ENCODE results near the gene LUC7L. TPM values are rescaled to one million over a fixed set of nuclear protein-coding genes. Genes with fewer than 3 reads are reported as not detected.

LUC7L gene
- total RNA-seq, 1 donor from 2014 or later = 231 TPM

DNA sequence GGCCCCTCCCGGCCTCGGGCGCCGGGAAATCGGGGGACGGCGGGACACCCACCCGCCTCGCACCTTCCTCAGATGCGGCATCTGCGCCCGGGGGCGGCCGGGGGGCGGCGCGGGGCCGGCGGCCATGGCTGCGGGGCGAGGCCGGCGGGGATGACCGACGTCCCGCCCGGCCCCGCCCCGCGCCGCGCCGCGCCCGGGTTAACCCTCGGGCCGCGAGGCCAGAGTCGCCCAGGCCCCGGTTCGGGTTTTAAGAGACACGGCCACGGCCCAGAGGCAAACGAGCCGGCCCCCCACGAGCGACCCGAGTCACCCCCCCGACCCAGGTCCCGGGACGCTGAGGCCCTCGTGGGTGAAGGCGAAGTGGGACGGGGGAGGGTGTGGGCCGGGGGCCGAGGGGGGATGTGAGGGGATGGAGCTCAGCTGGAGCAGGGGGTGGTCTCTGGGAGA is 46.6 kb upstream of the LUC7L start, which contains the start of gene RGS11:
Gene RGS11 (minus strand): TSS at position 159 of the 447 bp plus-strand sequence. CDS start 33 bp downstream, at position 126.
- peaks cover 12% of the 10 kb centered on the region for H3K4me1 ChIP-seq
- H3K9me3 Mint-ChIP-seq = no peaks in the 10 kb centered on the region
- no peak for DNase-seq (ENCODE audit: low spot score)
- peaks cover 26% of the 10 kb centered on the region for H3K27me3 Mint-ChIP-seq (ENCODE audit: insufficient read depth, low read depth)
- no peaks in the 10 kb centered on the region for H3K36me3 Mint-ChIP-seq
- peaks cover 5% of the 10 kb centered on the region for H4K20me1 ChIP-seq (ENCODE audit: low read depth)
- H3K4me3 ChIP-seq = peak within 1 kb of the TSS; percentile 53
- H3K27ac ChIP-seq = no peak within 1 kb of the TSS
- no peaks in the 10 kb centered on the region for H3K9me3 ChIP-seq (ENCODE audit: low read depth)
- H3K4me3 Mint-ChIP-seq = peak within 1 kb of the TSS; percentile 80
- H3K79me2 ChIP-seq (ENCODE audit: low read depth) = no peaks in the 10 kb centered on the region
- peaks cover 3% of the 10 kb centered on the region for H3K4me1 Mint-ChIP-seq
- peak within 1 kb of the TSS; percentile 76 for H2AFZ ChIP-seq (replicated peaks)
- no peaks in the 10 kb centered on the region for H3K36me3 ChIP-seq
- no peak within 1 kb of the TSS for H3K9ac ChIP-seq
- TF ChIP-seq, protein P1, sequence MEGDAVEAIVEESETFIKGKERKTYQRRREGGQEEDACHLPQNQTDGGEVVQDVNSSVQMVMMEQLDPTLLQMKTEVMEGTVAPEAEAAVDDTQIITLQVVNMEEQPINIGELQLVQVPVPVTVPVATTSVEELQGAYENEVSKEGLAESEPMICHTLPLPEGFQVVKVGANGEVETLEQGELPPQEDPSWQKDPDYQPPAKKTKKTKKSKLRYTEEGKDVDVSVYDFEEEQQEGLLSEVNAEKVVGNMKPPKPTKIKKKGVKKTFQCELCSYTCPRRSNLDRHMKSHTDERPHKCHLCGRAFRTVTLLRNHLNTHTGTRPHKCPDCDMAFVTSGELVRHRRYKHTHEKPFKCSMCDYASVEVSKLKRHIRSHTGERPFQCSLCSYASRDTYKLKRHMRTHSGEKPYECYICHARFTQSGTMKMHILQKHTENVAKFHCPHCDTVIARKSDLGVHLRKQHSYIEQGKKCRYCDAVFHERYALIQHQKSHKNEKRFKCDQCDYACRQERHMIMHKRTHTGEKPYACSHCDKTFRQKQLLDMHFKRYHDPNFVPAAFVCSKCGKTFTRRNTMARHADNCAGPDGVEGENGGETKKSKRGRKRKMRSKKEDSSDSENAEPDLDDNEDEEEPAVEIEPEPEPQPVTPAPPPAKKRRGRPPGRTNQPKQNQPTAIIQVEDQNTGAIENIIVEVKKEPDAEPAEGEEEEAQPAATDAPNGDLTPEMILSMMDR (IDR thresholded peaks at IDR 0.05) = no peak
- TF ChIP-seq EZH2phosphoT487 (IDR thresholded peaks at IDR 0.05) = no peak
- TF ChIP-seq EZH2 (IDR thresholded peaks at IDR 0.05) = peak; percentile 46
- peaks cover 18% of the 10 kb centered on the region for H3F3A ChIP-seq (ENCODE audit: low read depth)
- H3K27ac Mint-ChIP-seq = no peak within 1 kb of the TSS
- H3K27me3 ChIP-seq = peaks cover 76% of the 10 kb centered on the region
- peak within 1 kb of the TSS; percentile 92 for H3K4me2 ChIP-seq

GRCh38 chr16:275041-275641 is 45.9 kb upstream of the LUC7L start:
- H3K4me1 Mint-ChIP-seq = peaks cover 3% of the 10 kb centered on the region
- peak; percentile 53 for DNase-seq (ENCODE audit: low spot score)
- Histone ChIP-seq H3K79me2 (ENCODE audit: low read depth) (no peaks in the 10 kb centered on the region), H3K27me3 (peaks cover 71% of the 10 kb centered on the region), H3F3A (ENCODE audit: low read depth) (peaks cover 18% of the 10 kb centered on the region), H3K4me2 (peak overlapping the region; percentile 92), H3K36me3 (no peaks in the 10 kb centered on the region), H3K9ac (no peak overlapping the region), H4K20me1 (ENCODE audit: low read depth) (peaks cover 5% of the 10 kb centered on the region), H3K27ac (no peak overlapping the region), H3K9me3 (ENCODE audit: low read depth) (no peaks in the 10 kb centered on the region), H2AFZ (replicated peaks) (peak overlapping the region; percentile 76), H3K4me3 (peak overlapping the region; percentile 53), H3K4me1 (peaks cover 10% of the 10 kb centered on the region)
- H3K9me3 Mint-ChIP-seq = no peaks in the 10 kb centered on the region
- TF ChIP-seq, protein P1 (IDR thresholded peaks at IDR 0.05) = no peak
- peak; percentile 81 for TF ChIP-seq EZH2phosphoT487 (IDR thresholded peaks at IDR 0.05)
- peak; percentile 86 for TF ChIP-seq EZH2 (IDR thresholded peaks at IDR 0.05)
- H3K27me3 Mint-ChIP-seq (ENCODE audit: insufficient read depth, low read depth) = peaks cover 25% of the 10 kb centered on the region
- no peaks in the 10 kb centered on the region for H3K36me3 Mint-ChIP-seq
- H3K4me3 Mint-ChIP-seq = peak overlapping the region; percentile 65
- H3K27ac Mint-ChIP-seq = no peak overlapping the region

DNA sequence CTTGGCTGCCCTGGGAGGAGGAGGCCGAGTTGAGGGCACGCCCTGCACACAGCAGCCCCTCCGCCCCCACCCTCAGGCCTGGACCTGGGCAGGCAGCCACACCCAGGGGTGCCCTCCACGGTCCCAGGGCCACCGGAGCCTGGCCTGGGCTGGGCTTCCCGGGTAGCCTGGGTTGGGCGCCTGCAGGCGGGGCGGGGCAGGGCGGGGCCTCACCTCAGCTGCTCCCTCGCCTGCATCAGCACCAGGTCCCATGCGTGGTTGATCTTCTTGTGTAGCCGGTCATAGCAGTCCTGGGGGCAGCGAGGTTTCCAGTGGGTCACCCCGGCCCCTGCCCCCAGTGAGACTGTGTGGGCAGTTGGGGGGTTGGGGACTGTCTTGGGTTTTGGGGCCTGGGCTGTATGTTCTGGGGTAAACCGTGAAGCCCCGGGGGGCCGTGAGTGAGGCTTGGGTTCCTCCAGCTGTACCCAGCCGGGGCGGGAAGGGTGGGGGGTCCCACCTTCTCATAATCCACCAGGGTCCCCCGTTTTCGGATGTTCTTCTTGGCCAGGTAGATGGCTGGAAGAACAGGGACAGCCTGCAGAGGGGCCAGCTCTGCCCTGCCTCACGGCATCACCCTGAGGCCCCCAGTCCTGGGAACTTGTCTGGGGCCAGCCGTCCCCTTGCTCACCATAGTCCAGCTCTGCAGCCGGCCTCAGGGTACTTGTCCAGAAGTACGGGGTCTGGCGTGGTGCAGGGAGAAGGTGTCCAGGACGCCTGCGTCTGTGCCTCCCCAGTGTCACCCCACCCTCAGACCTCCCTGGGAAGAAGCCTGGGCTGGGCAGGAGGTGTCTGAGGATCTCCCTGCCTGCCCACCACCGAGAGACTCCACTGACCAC is 44.5 kb upstream of the LUC7L start:
- Histone ChIP-seq H3K4me2 (no peak overlapping the region), H3F3A (ENCODE audit: low read depth) (peaks cover 6% of the 10 kb centered on the region), H4K20me1 (ENCODE audit: low read depth) (no peaks in the 10 kb centered on the region), H3K36me3 (no peaks in the 10 kb centered on the region), H3K4me3 (no peak overlapping the region), H3K79me2 (ENCODE audit: low read depth) (no peaks in the 10 kb centered on the region), H3K27ac (no peak overlapping the region), H2AFZ (replicated peaks) (no peak overlapping the region), H3K9ac (no peak overlapping the region), H3K4me1 (peaks cover 7% of the 10 kb centered on the region), H3K27me3 (peaks cover 57% of the 10 kb centered on the region), H3K9me3 (ENCODE audit: low read depth) (no peaks in the 10 kb centered on the region)
- no peak for DNase-seq (ENCODE audit: low spot score)
- peaks cover 24% of the 10 kb centered on the region for H3K27me3 Mint-ChIP-seq (ENCODE audit: insufficient read depth, low read depth)
- H3K4me3 Mint-ChIP-seq = no peak overlapping the region
- TF ChIP-seq, protein P1 (IDR thresholded peaks at IDR 0.05) = no peak
- TF ChIP-seq EZH2 (IDR thresholded peaks at IDR 0.05) = no peak
- TF ChIP-seq EZH2phosphoT487 (IDR thresholded peaks at IDR 0.05) = no peak
- no peaks in the 10 kb centered on the region for H3K4me1 Mint-ChIP-seq
- H3K9me3 Mint-ChIP-seq = no peaks in the 10 kb centered on the region
- H3K36me3 Mint-ChIP-seq = no peaks in the 10 kb centered on the region
- H3K27ac Mint-ChIP-seq = no peak overlapping the region
